SK-N-SH (cell line): ENCODE measurements around the gene SLC35G2. TPM values are rescaled to one million over a fixed set of nuclear protein-coding genes. Genes with fewer than 3 reads are reported as not detected.

Source experiments
- CTCF ChIA-PET: fragments of 300-600, 350-600 bp; formaldehyde crosslinking; extraction: SDS; loops from one replicate; lab custom pipeline; 2021; lab: Yijun Ruan, JAX
- POLR2A ChIA-PET: fragments of 350-600 bp; sonication (Branson Sonifier 250); formaldehyde crosslinking; extraction: SDS; loops from one replicate; lab custom pipeline; 2020; ENCODE audit warnings: antibody characterized with exemption, inconsistent platforms; lab: Yijun Ruan, JAX
- DNase-seq: peaks from one replicate; pipeline ENCODE4 v3.0.0; 2012
- H2AFZ ChIP-seq: fragments of 200-600 bp; sonication (generic); 2 replicates; pipeline ENCODE4 v1.8.1; 2016; ENCODE audit warnings: antibody characterized with exemption, mild to moderate bottlenecking, low read depth
- H3F3A ChIP-seq: fragments of 200-600 bp; sonication (generic); replicated peaks from 2 replicates; pipeline ENCODE3; 2016; ENCODE audit warnings: antibody characterized with exemption, mild to moderate bottlenecking; ENCODE audit not compliant: insufficient read depth
- H3K27ac ChIP-seq, 2 experiments: fragments of 200-500 bp in 1 of 2; fragments of 200-600 bp in 1 of 2; sonication (Bioruptor generic) in 1 of 2; sonication (generic), shearing (Covaris generic) in 1 of 2; 2 replicates each; pipeline versions ENCODE4 v1.5.1 to v1.6.1; 2014 to 2016; ENCODE audit warnings: low read depth in 2 of 2, inconsistent platforms in 1 of 2, low read length in 1 of 2, mild to moderate bottlenecking in 1 of 2, mixed read lengths in 1 of 2
- H3K27me3 ChIP-seq: fragments of 200-600 bp; sonication (generic), shearing (Covaris generic); 2 replicates; pipeline ENCODE4 v1.6.1; 2016; ENCODE audit warnings: mixed run types; ENCODE audit not compliant: insufficient read depth
- H3K36me3 ChIP-seq, 2 experiments: fragments of 200-500 bp in 1 of 2; fragments of 200-600 bp in 1 of 2; sonication (Bioruptor generic) in 1 of 2; sonication (generic) in 1 of 2; replicated peaks in 1 of 2; 2 replicates each; pipeline versions ENCODE3 to v1.5.1; 2014 to 2016; ENCODE audit warnings: low read length in 1 of 2, mild to moderate bottlenecking in 1 of 2; ENCODE audit not compliant: insufficient read depth in 2 of 2, control insufficient read depth in 1 of 2
- H3K4me1 ChIP-seq, 2 experiments: fragments of 200-500 bp in 1 of 2; fragments of 200-600 bp in 1 of 2; sonication (Bioruptor generic) in 1 of 2; sonication (generic), shearing (Covaris generic) in 1 of 2; 2 replicates each; pipeline versions ENCODE4 v1.5.1 to v1.6.1; 2014 to 2016; ENCODE audit warnings: low read depth in 1 of 2, low read length in 1 of 2, mixed run types in 1 of 2; ENCODE audit not compliant: insufficient read depth in 2 of 2, control insufficient read depth in 1 of 2
- H3K4me2 ChIP-seq: fragments of 200-600 bp; sonication (generic), shearing (Covaris generic); 2 replicates; pipeline ENCODE4 v1.6.1; 2017; ENCODE audit warnings: mixed run types
- H3K4me3 ChIP-seq, 2 experiments: fragments of 200-500 bp in 1 of 2; fragments of 200-600 bp in 1 of 2; sonication (Bioruptor generic) in 1 of 2; sonication (generic), shearing (Covaris generic) in 1 of 2; 2 replicates each; pipeline versions ENCODE4 v1.5.1 to v1.8.1; 2014 to 2016; ENCODE audit warnings: low read depth in 2 of 2, inconsistent platforms in 1 of 2, low read length in 1 of 2, mild to moderate bottlenecking in 1 of 2, mixed read lengths in 1 of 2, moderate library complexity in 1 of 2
- H3K79me2 ChIP-seq: fragments of 200-600 bp; sonication (generic); 2 replicates; pipeline ENCODE4 v1.8.1; 2017; ENCODE audit warnings: mild to moderate bottlenecking; ENCODE audit not compliant: insufficient read depth
- H3K9ac ChIP-seq: fragments of 200-600 bp; sonication (generic); 2 replicates; pipeline ENCODE4 v1.6.1; 2017; ENCODE audit warnings: mixed run types
- H3K9me2 ChIP-seq: fragments of 200-600 bp; sonication (generic); 2 replicates; pipeline ENCODE4 v1.6.1; 2017; ENCODE audit warnings: mixed run types
- H3K9me3 ChIP-seq: fragments of 200-600 bp; sonication (generic); 2 replicates; pipeline ENCODE4 v1.6.1; 2017; ENCODE audit warnings: mixed run types, mild to moderate bottlenecking, moderate library complexity
- H4K20me1 ChIP-seq: fragments of 200-600 bp; sonication (generic); 2 replicates; pipeline ENCODE4 v1.6.1; 2017; ENCODE audit warnings: mild to moderate bottlenecking, mixed run types; ENCODE audit not compliant: insufficient read depth
- CHD2 ChIP-seq: fragments of 150-350 bp; IDR thresholded peaks from 2 replicates; pipeline ENCODE4 v1.6.1; 2018; ENCODE audit warnings: low read length; ENCODE audit not compliant: partially characterized antibody
- EZH2phosphoT487 ChIP-seq: fragments of 200-600 bp; sonication (generic); IDR thresholded peaks from 2 replicates; pipeline ENCODE4 v1.6.1; 2017; ENCODE audit warnings: low read depth, mixed run types, mild to moderate bottlenecking, antibody characterized with exemption, moderate library complexity, borderline replicate concordance
- FOSL2 ChIP-seq: IDR thresholded peaks from 2 replicates; pipeline ENCODE4 v1.4.0; 2012; ENCODE audit warnings: low read depth, mild to moderate bottlenecking, moderate library complexity, borderline replicate concordance
- FOXJ3 ChIP-seq: sonication (generic); formaldehyde crosslinking; IDR thresholded peaks from 2 replicates; pipeline ENCODE4 v1.5.1; 2020; ENCODE audit warnings: mild to moderate bottlenecking, missing genetic modification reagents
- FOXM1 ChIP-seq: IDR thresholded peaks from 2 replicates; pipeline ENCODE4 v1.4.0; 2012; ENCODE audit warnings: low read depth, mild to moderate bottlenecking
- IRF3 ChIP-seq: fragments of 150-350 bp; IDR thresholded peaks from 2 replicates; pipeline ENCODE4 v1.6.1; 2016; ENCODE audit warnings: mild to moderate bottlenecking, low read depth, low read length
- JUND ChIP-seq: IDR thresholded peaks from 2 replicates; pipeline ENCODE4 v1.4.0; 2012
- MAX ChIP-seq: IDR thresholded peaks from 2 replicates; pipeline ENCODE4 v1.4.0; 2012; ENCODE audit warnings: low read depth
- NFIC ChIP-seq: IDR thresholded peaks from 2 replicates; pipeline ENCODE4 v1.4.0; 2012; ENCODE audit warnings: borderline replicate concordance
- NRF1 ChIP-seq: IDR thresholded peaks from 2 replicates; pipeline ENCODE4 v1.6.1; 2012; ENCODE audit warnings: low read depth, mild to moderate bottlenecking, low read length
- RXRA ChIP-seq: IDR thresholded peaks from 2 replicates; pipeline ENCODE4 v1.4.0; 2012; ENCODE audit warnings: low read depth, mild to moderate bottlenecking, borderline replicate concordance
- SIN3A ChIP-seq: IDR thresholded peaks from 2 replicates; pipeline ENCODE4 v1.6.1; 2012; ENCODE audit warnings: low read depth, mild to moderate bottlenecking, low read length, moderate library complexity, borderline replicate concordance
- SMC3 ChIP-seq: IDR thresholded peaks from 2 replicates; pipeline ENCODE4 v1.6.1; 2012; ENCODE audit warnings: low read depth, low read length, improper control_type of control experiment
- TAF1 ChIP-seq: IDR thresholded peaks from 2 replicates; pipeline ENCODE4 v1.6.1; 2012; ENCODE audit warnings: low read depth, mild to moderate bottlenecking, low read length, moderate library complexity, borderline replicate concordance
- TEAD4 ChIP-seq: IDR thresholded peaks from 2 replicates; pipeline ENCODE4 v1.4.0; 2012; ENCODE audit warnings: mild to moderate bottlenecking, borderline replicate concordance; ENCODE audit not compliant: insufficient read depth
- YY1 ChIP-seq: IDR thresholded peaks from 2 replicates; pipeline ENCODE4 v1.4.0; 2012; ENCODE audit warnings: low read depth, mild to moderate bottlenecking
- ZBTB33 ChIP-seq: IDR thresholded peaks from 2 replicates; pipeline ENCODE4 v1.4.0; 2012; ENCODE audit warnings: low read depth, borderline replicate concordance
- polyA plus RNA-seq, 3 experiments: library from polyadenylated mRNA; depleted of rRNA; stranded (reverse); fragments of >200 nt; gene quantifications; 2 replicates each; pipeline ENCODE4 v1.2.3, GENCODE V29; 2012
- TF ChIP-seq, protein P1 (sequence below): IDR thresholded peaks from 2 replicates; pipeline ENCODE4 v1.4.0; 2012; ENCODE audit warnings: low read depth, borderline replicate concordance
- TF ChIP-seq, protein P2 (sequence below): IDR thresholded peaks from 2 replicates; pipeline ENCODE4; 2012
- TF ChIP-seq, protein P3 (sequence below): fragments of 150-350 bp; IDR thresholded peaks from 2 replicates; pipeline ENCODE4 v1.6.1; 2017; ENCODE audit warnings: antibody characterized with exemption, low read length, low read depth, borderline replicate concordance

The SLC35G2 gene
- polyA plus RNA-seq, 1 of the 3 experiments (the other 2 are of a cell fraction) = 9.7 TPM

- DNase-seq = no peak
- Histone ChIP-seq H3K9me3 (no peaks in the 10 kb centered on the region), H3K27me3 (no peaks in the 10 kb centered on the region), H3K4me3 (no peak overlapping the region), H3K9me2 (no peaks in the 10 kb centered on the region), H3K9ac (no peak overlapping the region), H2AFZ (no peak overlapping the region), H3K27ac (peak overlapping the region; percentile 26 to 41; a peak in 3 of 4 replicates), H3F3A (peaks cover 19% of the 10 kb centered on the region)
- POLR2A ChIA-PET = interaction anchor here (0.7 kb wide), 1 partner anchor 84 kb away, joined by 3 read pairs; no protein-coding TSS in a partner anchor
- no peak for TF ChIP-seq FOXM1
- TF ChIP-seq NRF1 = no peak
- TF ChIP-seq TEAD4 = no peak
- no peak for TF ChIP-seq FOXJ3 (CRISPR knock-in tag)
- TF ChIP-seq SIN3A = no peak
- TF ChIP-seq JUND = no peak
- TF ChIP-seq, protein P1, sequence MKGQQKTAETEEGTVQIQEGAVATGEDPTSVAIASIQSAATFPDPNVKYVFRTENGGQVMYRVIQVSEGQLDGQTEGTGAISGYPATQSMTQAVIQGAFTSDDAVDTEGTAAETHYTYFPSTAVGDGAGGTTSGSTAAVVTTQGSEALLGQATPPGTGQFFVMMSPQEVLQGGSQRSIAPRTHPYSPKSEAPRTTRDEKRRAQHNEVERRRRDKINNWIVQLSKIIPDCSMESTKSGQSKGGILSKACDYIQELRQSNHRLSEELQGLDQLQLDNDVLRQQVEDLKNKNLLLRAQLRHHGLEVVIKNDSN = no peak
- TF ChIP-seq, protein P2, sequence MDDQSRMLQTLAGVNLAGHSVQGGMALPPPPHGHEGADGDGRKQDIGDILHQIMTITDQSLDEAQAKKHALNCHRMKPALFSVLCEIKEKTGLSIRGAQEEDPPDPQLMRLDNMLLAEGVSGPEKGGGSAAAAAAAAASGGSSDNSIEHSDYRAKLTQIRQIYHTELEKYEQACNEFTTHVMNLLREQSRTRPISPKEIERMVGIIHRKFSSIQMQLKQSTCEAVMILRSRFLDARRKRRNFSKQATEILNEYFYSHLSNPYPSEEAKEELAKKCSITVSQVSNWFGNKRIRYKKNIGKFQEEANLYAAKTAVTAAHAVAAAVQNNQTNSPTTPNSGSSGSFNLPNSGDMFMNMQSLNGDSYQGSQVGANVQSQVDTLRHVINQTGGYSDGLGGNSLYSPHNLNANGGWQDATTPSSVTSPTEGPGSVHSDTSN = no peak
- TF ChIP-seq IRF3 = no peak
- TF ChIP-seq YY1 = no peak
- no peak for TF ChIP-seq NFIC
- no peak for TF ChIP-seq SMC3
- no peak for TF ChIP-seq TAF1
- TF ChIP-seq MAX = no peak
- no peak for TF ChIP-seq FOSL2
- TF ChIP-seq CHD2 = no peak
- TF ChIP-seq, protein P3, sequence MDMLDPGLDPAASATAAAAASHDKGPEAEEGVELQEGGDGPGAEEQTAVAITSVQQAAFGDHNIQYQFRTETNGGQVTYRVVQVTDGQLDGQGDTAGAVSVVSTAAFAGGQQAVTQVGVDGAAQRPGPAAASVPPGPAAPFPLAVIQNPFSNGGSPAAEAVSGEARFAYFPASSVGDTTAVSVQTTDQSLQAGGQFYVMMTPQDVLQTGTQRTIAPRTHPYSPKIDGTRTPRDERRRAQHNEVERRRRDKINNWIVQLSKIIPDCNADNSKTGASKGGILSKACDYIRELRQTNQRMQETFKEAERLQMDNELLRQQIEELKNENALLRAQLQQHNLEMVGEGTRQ = no peak
- TF ChIP-seq RXRA = no peak
- no peak for TF ChIP-seq ZBTB33
- TF ChIP-seq EZH2phosphoT487 = no peak
- TF ChIP-seq, all 33 proteins: peak for 0
- H3K36me3 ChIP-seq = peaks cover under 1 to 2% of the 10 kb centered on the region in 2 experiments
- H3K79me2 ChIP-seq = peaks cover 69% of the 10 kb centered on the region
- CTCF ChIA-PET = interaction anchor here (1.0 to 1.3 kb wide), 2 partner anchors 8 to 84 kb away, joined by 3 to 5 read pairs; no protein-coding TSS in a partner anchor
- 0 out of 2 replicates have a peak overlapping the region, but pooled peaks have one; percentile 2 for H3K4me2 ChIP-seq
- no peaks in the 10 kb centered on the region; the same call in 1 of the 2 replicates for H4K20me1 ChIP-seq
- peaks cover 10 to 63% of the 10 kb centered on the region in 2 experiments; a peak in 3 of 4 replicates for H3K4me1 ChIP-seq
Measured at GRCh38 chr3:136836511-136837156, 17.7 kb downstream of the SLC35G2 start.
